HCT116 (cell line): ENCODE data around the gene ANKS1A. TPM values are rescaled to one million over a fixed set of nuclear protein-coding genes. Genes with fewer than 3 reads are reported as not detected.
A peak's percentile ranks its signal among the peaks of the same experiment; 100 is the strongest.

Source experiments
- ATAC-seq: fragments of 200-7000 bp; cut with Tn5 transposase; 2 replicates; pipeline ENCODE4 v1.9.1; 2020; ENCODE audit warnings: mild to moderate bottlenecking, moderate library complexity
- BruUV-seq: library from RNA; stranded (reverse); fragments of 400-500 nt; replicated peaks from 2 replicates; lab custom pipeline; 2021; lab: Mats Ljungman, UMichigan
- CTCF ChIA-PET: fragments of 300-600 bp; sonication (Branson Sonifier 250); formaldehyde crosslinking; loops from one replicate; lab custom pipeline; 2021; ENCODE audit warnings: antibody characterized with exemption; lab: Charles Lee
- POLR2A ChIA-PET: fragments of 300-600, 350-600 bp; sonication (Branson Sonifier 250); formaldehyde crosslinking; loops from one replicate; lab custom pipeline; 2021; ENCODE audit warnings: antibody characterized with exemption; lab: Charles Lee
- RAD21 ChIA-PET, 2 experiments: fragments of 300-600 bp; sonication (Branson Sonifier 250); formaldehyde crosslinking; loops; one replicate each; lab custom pipeline; 2023; ENCODE audit warnings: low total read pairs in 2 of 2; ENCODE audit not compliant: uncharacterized antibody in 2 of 2, unreplicated experiment in 2 of 2, low non-redundant PET in 1 of 2; lab: Charles Lee
- DNase-seq: peaks from one replicate; pipeline ENCODE4 v3.0.0-alpha.2; 2010; ENCODE audit warnings: low read depth, low spot score
- H2AFZ ChIP-seq: fragments of 200-600 bp; shearing (Covaris generic), sonication (generic); 2 replicates; pipeline ENCODE4 v1.6.1; 2017; ENCODE audit warnings: low read depth, mixed run types, mixed read lengths, antibody characterized with exemption, low read length; ENCODE audit not compliant: poor library complexity, severe bottlenecking
- H3K27ac ChIP-seq: 2 replicates; pipeline ENCODE4 v1.5.1; 2012; ENCODE audit warnings: low read depth, low read length
- H3K27me3 ChIP-seq: fragments of 200-600 bp; sonication (generic); 2 replicates; pipeline ENCODE4 v1.6.1; 2016; ENCODE audit warnings: mixed run types, low read length, mixed read lengths; ENCODE audit not compliant: insufficient read depth
- H3K36me3 ChIP-seq, 2 experiments: fragments of 200-500 bp in 1 of 2; fragments of 200-600 bp in 1 of 2; sonication (Bioruptor generic) in 1 of 2; sonication (generic) in 1 of 2; 2 replicates each; pipeline versions ENCODE4 v1.5.1 to v1.6.1; 2014 to 2016; ENCODE audit warnings: low read length in 2 of 2, inconsistent platforms in 1 of 2, mixed read lengths in 1 of 2, mixed run types in 1 of 2; ENCODE audit not compliant: insufficient read depth in 2 of 2, control insufficient read depth in 1 of 2
- H3K4me1 ChIP-seq, 2 experiments: fragments of 200-600 bp in 1 of 2; sonication (generic) in 1 of 2; 2 replicates each; pipeline versions ENCODE4 v1.5.1 to v1.6.1; 2012 to 2017; ENCODE audit warnings: low read length in 2 of 2, inconsistent platforms in 1 of 2, mild to moderate bottlenecking in 1 of 2, mixed read lengths in 1 of 2, mixed run types in 1 of 2, moderate library complexity in 1 of 2; ENCODE audit not compliant: insufficient read depth in 2 of 2, control insufficient read depth in 1 of 2
- H3K4me2 ChIP-seq: fragments of 200-600 bp; sonication (generic); 2 replicates; pipeline ENCODE4 v1.6.1; 2017; ENCODE audit warnings: mixed run types, low read length, mixed read lengths
- H3K4me3 ChIP-seq, 2 experiments: fragments of 200-600 bp in 1 of 2; sonication (generic) in 1 of 2; replicated peaks in 1 of 2; 2 replicates each; pipeline ENCODE4 v1.5.1; 2011 to 2016; ENCODE audit warnings: low read length in 2 of 2, control low read depth in 1 of 2, low read depth in 1 of 2, mild to moderate bottlenecking in 1 of 2, mixed read lengths in 1 of 2, mixed run types in 1 of 2
- H3K79me2 ChIP-seq: fragments of 200-600 bp; sonication (generic); 2 replicates; pipeline ENCODE4 v1.6.1; 2017; ENCODE audit warnings: mild to moderate bottlenecking, mixed run types, low read length, moderate library complexity, mixed read lengths; ENCODE audit not compliant: insufficient read depth
- H3K9ac ChIP-seq: fragments of 200-600 bp; sonication (generic); 2 replicates; pipeline ENCODE4 v1.6.1; 2016; ENCODE audit warnings: low read length, mixed read lengths
- H3K9me2 ChIP-seq: fragments of 200-600 bp; sonication (generic), shearing (Covaris generic); 2 replicates; pipeline ENCODE4 v1.6.1; 2017; ENCODE audit warnings: mixed run types, mild to moderate bottlenecking, moderate library complexity; ENCODE audit not compliant: insufficient read depth
- H3K9me3 ChIP-seq, 2 experiments: fragments of 200-500 bp in 1 of 2; fragments of 200-600 bp in 1 of 2; sonication (Bioruptor generic) in 1 of 2; sonication (generic) in 1 of 2; 2 replicates each; pipeline ENCODE4 v1.6.1; 2014 to 2017; ENCODE audit warnings: low read length in 2 of 2, mixed read lengths in 2 of 2, inconsistent platforms in 1 of 2, low read depth in 1 of 2, mild to moderate bottlenecking in 1 of 2, mixed run types in 1 of 2, moderate library complexity in 1 of 2; ENCODE audit not compliant: control insufficient read depth in 1 of 2, insufficient read depth in 1 of 2
- H4K20me1 ChIP-seq: fragments of 200-600 bp; sonication (generic), shearing (Covaris generic); 2 replicates; pipeline ENCODE4 v1.6.1; 2017; ENCODE audit warnings: mixed run types, mild to moderate bottlenecking, moderate library complexity; ENCODE audit not compliant: insufficient read depth
- CBX3 ChIP-seq: IDR thresholded peaks from 2 replicates; pipeline ENCODE4 v1.6.1; 2012; ENCODE audit warnings: low read depth
- CEBPB ChIP-seq: IDR thresholded peaks from 2 replicates; pipeline ENCODE4 v1.6.1; 2012; ENCODE audit warnings: low read depth
- EZH2phosphoT487 ChIP-seq: fragments of 200-600 bp; IDR thresholded peaks from 2 replicates; pipeline ENCODE4 v1.6.1; 2018; ENCODE audit warnings: antibody characterized with exemption, borderline replicate concordance
- FOSL1 ChIP-seq: IDR thresholded peaks from 2 replicates; pipeline ENCODE4 v1.6.1; 2012; ENCODE audit warnings: low read depth
- REST ChIP-seq: IDR thresholded peaks from 2 replicates; pipeline ENCODE4 v1.6.1; 2012; ENCODE audit warnings: low read depth
- SRF ChIP-seq: IDR thresholded peaks from 2 replicates; pipeline ENCODE4 v1.6.1; 2012; ENCODE audit warnings: low read depth
- TCF7L2 ChIP-seq: IDR thresholded peaks from 2 replicates; pipeline ENCODE4 v1.7.0; 2011; ENCODE audit warnings: borderline replicate concordance, inconsistent platforms; ENCODE audit not compliant: insufficient read depth, insufficient read length; ENCODE audit errors: extremely low read depth
- YY1 ChIP-seq: IDR thresholded peaks from 2 replicates; pipeline ENCODE4 v1.6.1; 2011; ENCODE audit warnings: low read length, low read depth, moderate library complexity, mild to moderate bottlenecking; ENCODE audit not compliant: insufficient replicate concordance; ENCODE audit errors: extremely low read depth
- ZBTB33 ChIP-seq: IDR thresholded peaks from 2 replicates; pipeline ENCODE4 v1.6.1; 2011; ENCODE audit warnings: mild to moderate bottlenecking, low read length, moderate library complexity; ENCODE audit not compliant: insufficient replicate concordance; ENCODE audit errors: extremely low read depth
- ZFX ChIP-seq: fragments of 450-650 bp; IDR thresholded peaks from 2 replicates; pipeline ENCODE4 v1.6.1; 2017
- intact Hi-C: fragments of 100-400 bp; cut with micrococcal nuclease; formaldehyde crosslinking; loops from 2 replicates; pipeline ENCODE4 v1.10.0; 2022
- total RNA-seq: library from RNA; stranded (reverse); gene quantifications from one replicate; pipeline ENCODE4 v1.2.1, GENCODE V29; 2021; ENCODE audit not compliant: unreplicated experiment
- TF ChIP-seq, protein P1 (sequence below): IDR thresholded peaks from 2 replicates; pipeline ENCODE4 v1.6.1; 2012

Gene ANKS1A
- total RNA-seq, 1 experiment from 2014 or later = 20.6 TPM

GRCh38 chr6:34867484-34867883, 21.6 kb upstream of the ANKS1A start:
- Histone ChIP-seq H4K20me1 (no peaks in the 10 kb centered on the region), H3K27ac (no peak overlapping the region), H2AFZ (no peak overlapping the region), H3K79me2 (no peaks in the 10 kb centered on the region), H3K4me1 (no peaks in the 10 kb centered on the region), H3K9ac (no peak overlapping the region), H3K27me3 (no peaks in the 10 kb centered on the region), H3K4me3 (no peak overlapping the region), H3K36me3 (peaks cover 24 to 32% of the 10 kb centered on the region in 2 experiments; a peak in 3 of 4 replicates), H3K9me2 (no peaks in the 10 kb centered on the region), H3K4me2 (no peak overlapping the region), H3K9me3 (no peaks in the 10 kb centered on the region)
- TF ChIP-seq ZBTB33 (no peak), REST (no peak), EZH2phosphoT487 (no peak), CEBPB (no peak), ZFX (no peak), TCF7L2 (no peak), FOSL1 (no peak), YY1 (no peak), CBX3 (no peak), SRF (no peak)
- TF ChIP-seq, protein P1, sequence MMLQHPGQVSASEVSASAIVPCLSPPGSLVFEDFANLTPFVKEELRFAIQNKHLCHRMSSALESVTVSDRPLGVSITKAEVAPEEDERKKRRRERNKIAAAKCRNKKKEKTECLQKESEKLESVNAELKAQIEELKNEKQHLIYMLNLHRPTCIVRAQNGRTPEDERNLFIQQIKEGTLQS = no peak
- POLR2A ChIA-PET = no interaction called here
- RAD21 ChIA-PET = no interaction called here
- no TSS peak for BruUV-seq
- DNase-seq (no peak), ATAC-seq (peak; percentile 34; the same call in 1 of the 2 replicates)
- intact Hi-C loops = no loop called here
- CTCF ChIA-PET = no interaction called here
